ENCODE measurements around the gene REX1BD. TPM values are rescaled to one million over a fixed set of nuclear protein-coding genes. Genes with fewer than 3 reads are reported as not detected.

REX1BD gene
- total RNA-seq, 2 donors from 2014 or later: 46.7 to 79.6 TPM

GRCh38 chr19:18558604-18559003, 30.0 kb upstream of the REX1BD start:
- no peak for DNase-seq
- Histone ChIP-seq H3K27ac (peak overlapping the region; percentile 91), H3K9ac (ENCODE audit: low read depth in 2 of 2, low read length in 2 of 2) (peak overlapping the region; percentile 97 to 98), H3K9me3 (no peaks in the 10 kb centered on the region), H3K27me3 (no peaks in the 10 kb centered on the region), H3K36me3 (no peaks in the 10 kb centered on the region), H3K4me3 (peak overlapping the region; percentile 98), H3K4me1 (peaks cover 3% of the 10 kb centered on the region)
- intact Hi-C loops (cut with DNase I): no loop called here
- no peak for TF ChIP-seq CTCF (IDR thresholded peaks at IDR 0.05)

DNA sequence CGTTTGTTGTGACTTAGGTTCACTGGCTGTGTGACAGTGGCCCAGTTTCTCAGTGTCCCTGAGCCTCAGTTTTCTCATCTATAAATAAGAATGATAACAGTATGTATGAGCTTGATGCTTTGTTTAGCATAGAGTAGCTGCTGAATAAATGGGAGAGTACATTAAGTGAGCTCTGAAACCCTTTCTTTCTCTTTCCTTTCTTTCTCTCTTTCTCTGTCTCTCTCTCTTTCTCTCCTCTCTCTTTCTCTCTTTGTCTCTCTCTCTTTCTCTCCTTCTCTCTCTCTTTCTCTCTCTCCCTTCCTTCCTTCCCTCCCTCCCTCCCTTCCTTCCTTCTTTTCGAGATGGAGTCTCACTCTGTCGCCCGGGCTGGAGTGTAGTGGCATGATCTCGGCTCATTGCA, 28.9 kb upstream of the REX1BD start:
- Histone ChIP-seq H3K4me1 (peaks cover 3% of the 10 kb centered on the region), H3K27me3 (no peaks in the 10 kb centered on the region), H3K27ac (no peak overlapping the region), H3K9ac (ENCODE audit: low read depth in 2 of 2, low read length in 2 of 2) (no peak overlapping the region), H3K36me3 (peaks cover 5% of the 10 kb centered on the region), H3K4me3 (no peak overlapping the region), H3K9me3 (no peaks in the 10 kb centered on the region)
- intact Hi-C loops (cut with DNase I): loop anchor here (10.0 kb wide), 1 partner anchor 105 kb away; no protein-coding TSS in a partner anchor
- TF ChIP-seq CTCF (IDR thresholded peaks at IDR 0.05): no peak
- DNase-seq: no peak

- no peak overlapping the region for H3K27ac ChIP-seq
- no peak overlapping the region for H3K9ac ChIP-seq (ENCODE audit: low read depth in 2 of 2, low read length in 2 of 2)
- peaks cover 3% of the 10 kb centered on the region for H3K4me1 ChIP-seq
- H3K9me3 ChIP-seq: no peaks in the 10 kb centered on the region
- peaks cover 16% of the 10 kb centered on the region for H3K36me3 ChIP-seq
- H3K4me3 ChIP-seq: no peak overlapping the region
- intact Hi-C loops (cut with DNase I): loop anchor here (10.0 kb wide), 1 partner anchor 107 kb away; no protein-coding TSS in a partner anchor
- no peak for DNase-seq
- no peaks in the 10 kb centered on the region for H3K27me3 ChIP-seq
- TF ChIP-seq CTCF (IDR thresholded peaks at IDR 0.05): no peak
Observed at GRCh38 chr19:18562086-18562485, 26.5 kb upstream of the REX1BD start.

- Histone ChIP-seq H3K27ac (no peak overlapping the region), H3K4me3 (no peak overlapping the region), H3K9me3 (no peaks in the 10 kb centered on the region), H3K9ac (ENCODE audit: low read depth in 2 of 2, low read length in 2 of 2) (no peak overlapping the region), H3K27me3 (no peaks in the 10 kb centered on the region), H3K4me1 (no peaks in the 10 kb centered on the region), H3K36me3 (peaks cover 16% of the 10 kb centered on the region)
- DNase-seq: no peak
- intact Hi-C loops (cut with DNase I): loop anchor here (10.0 kb wide), 1 partner anchor 112 kb away; no protein-coding TSS in a partner anchor
- no peak for TF ChIP-seq CTCF (IDR thresholded peaks at IDR 0.05)
Observed at GRCh38 chr19:18566953-18567352, 21.6 kb upstream of the REX1BD start.

- Histone ChIP-seq H3K36me3 (peaks cover 16% of the 10 kb centered on the region), H3K9ac (ENCODE audit: low read depth in 2 of 2, low read length in 2 of 2) (no peak overlapping the region), H3K4me1 (peaks cover 10% of the 10 kb centered on the region), H3K27me3 (no peaks in the 10 kb centered on the region), H3K4me3 (no peak overlapping the region), H3K27ac (no peak overlapping the region), H3K9me3 (no peaks in the 10 kb centered on the region)
- intact Hi-C loops (cut with DNase I): loop anchor here (10.0 kb wide), 1 partner anchor 114 kb away; no protein-coding TSS in a partner anchor
- no peak for TF ChIP-seq CTCF (IDR thresholded peaks at IDR 0.05)
- no peak for DNase-seq
Observed at GRCh38 chr19:18568367-18568766, 20.2 kb upstream of the REX1BD start.
